ENCODE data around the gene TNFSF9. TPM values are rescaled to one million over a fixed set of nuclear protein-coding genes. Genes with fewer than 3 reads are reported as not detected.
"Not testable (repeated sequence)": the region's sequence is repeated elsewhere in the genome, so short reads cannot be mapped to it uniquely, and the experiment has no call there.

The TNFSF9 gene
- total RNA-seq, 6 experiments from 2014 or later, result 0.27 to 1.6 (median 0.55) TPM; not detected in 3

- Histone ChIP-seq H3K9me3 (no peaks in the 10 kb centered on the region), H3K27ac (no peak overlapping the region), H3K4me1 (no peaks in the 10 kb centered on the region), H3K4me3 (no peak overlapping the region), H3K27me3 (peaks cover 0 to 3% of the 10 kb centered on the region in 2 donors), H3K36me3 (no peaks in the 10 kb centered on the region)
- 72% methylated on average over 8 of the region's 8 CpGs for WGBS (ENCODE audit: insufficient coverage, low coverage, low lambda C conversion rate, missing lambda C conversion rate)
- TF ChIP-seq CTCF (IDR thresholded peaks at IDR 0.05) (no peak), POLR2A (IDR thresholded peaks at IDR 0.05) (no peak)
- DNase-seq (no peak), ATAC-seq (no peak)
- intact Hi-C loops (cut with DNase I), result no loop called here
Observed at GRCh38 chr19:6580313-6580712, 49.5 kb downstream of the TNFSF9 start.

GRCh38 chr19:6582515-6583484 is 52.0 kb downstream of the TNFSF9 start:
- intact Hi-C loops (cut with DNase I); H3K9me3 ChIP-seq; H3K4me1 ChIP-seq; DNase-seq; ATAC-seq; H3K36me3 ChIP-seq; H3K27ac ChIP-seq; H3K4me3 ChIP-seq: not testable (repeated sequence)
- peaks cover 0 to 12% of the 10 kb centered on the region in 2 donors for H3K27me3 ChIP-seq
- 76% methylated on average over 7 of the region's 16 CpGs for WGBS (ENCODE audit: insufficient coverage, low coverage, low lambda C conversion rate, missing lambda C conversion rate)

Small RNAs within 50 kb of the gene (small RNA-seq; reads per million reads assigned to genes)
- gene AC010503.2, result 0 reads per million in 2 experiments
- gene RF00019, result 0 reads per million in 2 experiments

Other genes with a start within 250 kb of the TNFSF9 start
- under 1 TPM in 1 of 6 experiments, not detected in 5; 0.48 TPM for gene ACER1, start 197.4 kb upstream of the TNFSF9 start, total RNA-seq
- 100 to 1,000 TPM in 2 of 6 experiments, 10 to 100 TPM in 4; 38.0 to 112 (median 53.8) TPM for gene CLPP, start 169.5 kb upstream of the TNFSF9 start, total RNA-seq
- gene ALKBH7, start 158.2 kb upstream of the TNFSF9 start, total RNA-seq, result 10 to 100 TPM; 60.7 to 78.4 (median 72.2) TPM
- 1 to 10 TPM in 3 of 6 experiments, under 1 TPM in 3; 0.55 to 1.9 (median 1.0) TPM for gene PSPN, start 155.1 kb upstream of the TNFSF9 start, total RNA-seq
- gene GTF2F1, start 137.9 kb upstream of the TNFSF9 start, total RNA-seq, result 10 to 100 TPM; 12.8 to 22.7 (median 19.8) TPM
- 10 to 100 TPM; 68.1 to 89.5 (median 76.1) TPM for gene KHSRP, start 106.2 kb upstream of the TNFSF9 start, total RNA-seq
- gene SLC25A41, start 97.3 kb upstream of the TNFSF9 start, total RNA-seq, result under 1 TPM in 3 of 6 experiments, not detected in 3; 0.18 to 0.60 (median 0.56) TPM
- 10 to 100 TPM; 23.3 to 50.0 (median 30.0) TPM for gene SLC25A23, start 71.2 kb upstream of the TNFSF9 start, total RNA-seq
- gene CRB3, start 66.8 kb upstream of the TNFSF9 start, total RNA-seq, result 10 to 100 TPM; 20.6 to 56.1 (median 23.0) TPM
- 1 to 10 TPM in 5 of 6 experiments, under 1 TPM in 1; 0.90 to 2.7 (median 1.8) TPM for gene DENND1C, start 49.2 kb upstream of the TNFSF9 start, total RNA-seq
- gene TUBB4A, start 28.7 kb upstream of the TNFSF9 start, total RNA-seq, result 10 to 100 TPM in 2 of 6 experiments, 1 to 10 TPM in 1, under 1 TPM in 3; 0.24 to 19.2 (median 1.4) TPM
- gene CD70, start 60.1 kb downstream of the TNFSF9 start, total RNA-seq, result not detected
- 10 to 100 TPM in 3 of 6 experiments, 1 to 10 TPM in 3; 6.4 to 71.1 (median 14.6) TPM for gene TNFSF14, start 139.1 kb downstream of the TNFSF9 start, total RNA-seq
- gene C3, start 189.6 kb downstream of the TNFSF9 start, total RNA-seq, result over 10,000 TPM; 10,569 to 17,502 (median 15,749) TPM
- gene GPR108, start 206.6 kb downstream of the TNFSF9 start, total RNA-seq, result 10 to 100 TPM; 22.3 to 53.0 (median 41.3) TPM
- gene TRIP10, start 208.7 kb downstream of the TNFSF9 start, total RNA-seq, result 10 to 100 TPM in 2 of 6 experiments, 1 to 10 TPM in 4; 7.5 to 14.9 (median 9.3) TPM
- gene SH2D3A, start 236.4 kb downstream of the TNFSF9 start, total RNA-seq, result 1 to 10 TPM in 4 of 6 experiments, under 1 TPM in 2; 0.72 to 2.3 (median 1.3) TPM
- 1 to 10 TPM; 1.1 to 7.9 (median 3.1) TPM for gene VAV1, start 241.7 kb downstream of the TNFSF9 start, total RNA-seq

All from right lobe of liver (tissue), 6 donors.